Liver (tissue), 9 donors: ENCODE data around the gene NELFCD. TPM values are rescaled to one million over a fixed set of nuclear protein-coding genes. Genes with fewer than 3 reads are reported as not detected.
A peak's percentile ranks its signal among the peaks of the same experiment; 100 is the strongest.

Source experiments
- DNase-seq: peaks from one replicate; pipeline ENCODE4 v3.0.0-alpha.2; 2017; ENCODE audit warnings: low spot score
- H3K27ac ChIP-seq, 2 donors: one replicate each; pipeline ENCODE4 v1.7.0; 2013; ENCODE audit warnings: inconsistent platforms in 2 of 2, low read length in 2 of 2, control low read depth in 1 of 2, low read depth in 1 of 2, mild to moderate bottlenecking in 1 of 2
- H3K27me3 ChIP-seq, 4 donors: one replicate each; pipeline versions ENCODE4 v1.6.1 to v1.7.0; 2013; ENCODE audit warnings: low read length in 3 of 4, inconsistent platforms in 1 of 4, mild to moderate bottlenecking in 1 of 4, moderate library complexity in 1 of 4; ENCODE audit not compliant: control insufficient read depth in 4 of 4, insufficient read depth in 4 of 4
- H3K36me3 ChIP-seq, 4 donors: one replicate each; pipeline versions ENCODE4 v1.6.1 to v1.7.0; 2013; ENCODE audit warnings: low read length in 3 of 4, mild to moderate bottlenecking in 3 of 4, low read depth in 1 of 4, moderate library complexity in 1 of 4; ENCODE audit not compliant: control insufficient read depth in 4 of 4, insufficient read depth in 3 of 4
- H3K4me1 ChIP-seq, 4 donors: one replicate each; pipeline versions ENCODE4 v1.6.1 to v1.7.0; 2013; ENCODE audit warnings: low read length in 3 of 4, mild to moderate bottlenecking in 3 of 4, moderate library complexity in 1 of 4; ENCODE audit not compliant: control insufficient read depth in 4 of 4, insufficient read depth in 4 of 4
- H3K4me3 ChIP-seq, 3 donors: one replicate each; pipeline versions ENCODE4 v1.6.1 to v1.7.0; 2013; ENCODE audit warnings: low read length in 3 of 3, control low read depth in 1 of 3, low read depth in 1 of 3, mild to moderate bottlenecking in 1 of 3
- H3K9ac ChIP-seq, 2 donors: one replicate each; pipeline ENCODE4 v1.7.0; 2013; ENCODE audit warnings: low read length in 2 of 2, mild to moderate bottlenecking in 2 of 2, moderate library complexity in 2 of 2, control low read depth in 1 of 2, low read depth in 1 of 2
- H3K9me3 ChIP-seq, 4 donors: one replicate each; pipeline versions ENCODE4 v1.6.1 to v1.7.0; 2013; ENCODE audit warnings: low read length in 3 of 4; ENCODE audit not compliant: control insufficient read depth in 4 of 4
- EGR1 ChIP-seq, 2 donors: IDR thresholded peaks; 2 replicates each; pipeline ENCODE4 v1.6.1; 2016 to 2018; ENCODE audit warnings: antibody characterized with exemption in 2 of 2, low read depth in 2 of 2
- FOXA1 ChIP-seq: IDR thresholded peaks from 2 replicates; pipeline ENCODE4 v1.6.1; 2016; ENCODE audit warnings: antibody characterized with exemption
- FOXA2 ChIP-seq: IDR thresholded peaks from 2 replicates; pipeline ENCODE4 v1.6.1; 2016; ENCODE audit warnings: antibody characterized with exemption
- GABPA ChIP-seq, 2 donors: IDR thresholded peaks in 1 of 2; conservative IDR thresholded peaks in 1 of 2; 2 replicates each; pipeline ENCODE4 v1.6.1; 2016; ENCODE audit warnings: antibody characterized with exemption in 2 of 2, mild to moderate bottlenecking in 1 of 2, moderate library complexity in 1 of 2
- HNF4A ChIP-seq, 2 donors: conservative IDR thresholded peaks; 2 replicates each; pipeline ENCODE4 v1.6.1; 2016; ENCODE audit warnings: antibody characterized with exemption in 2 of 2, mild to moderate bottlenecking in 2 of 2
- HNF4G ChIP-seq: IDR thresholded peaks from 2 replicates; pipeline ENCODE4 v1.6.1; 2016; ENCODE audit warnings: antibody characterized with exemption
- JUND ChIP-seq, 2 donors: IDR thresholded peaks; 2 replicates each; pipeline ENCODE4 v1.6.1; 2016; ENCODE audit warnings: antibody characterized with exemption in 2 of 2
- MAX ChIP-seq: IDR thresholded peaks from 2 replicates; pipeline ENCODE4 v1.6.1; 2016; ENCODE audit warnings: antibody characterized with exemption
- NR2F2 ChIP-seq: IDR thresholded peaks from 2 replicates; pipeline ENCODE4 v1.6.1; 2016; ENCODE audit warnings: antibody characterized with exemption
- RAD21 ChIP-seq, 2 donors: IDR thresholded peaks; 2 replicates each; pipeline ENCODE4 v1.6.1; 2016; ENCODE audit warnings: antibody characterized with exemption in 2 of 2, mild to moderate bottlenecking in 2 of 2
- RXRA ChIP-seq, 2 donors: IDR thresholded peaks; 2 replicates each; pipeline ENCODE4 v1.6.1; 2017 to 2018; ENCODE audit warnings: antibody characterized with exemption in 2 of 2, mild to moderate bottlenecking in 1 of 2
- SP1 ChIP-seq: IDR thresholded peaks from 2 replicates; pipeline ENCODE4 v1.6.1; 2018; ENCODE audit warnings: antibody characterized with exemption, mild to moderate bottlenecking
- TAF1 ChIP-seq: conservative IDR thresholded peaks from 2 replicates; pipeline ENCODE4 v1.6.1; 2016; ENCODE audit warnings: antibody characterized with exemption, mild to moderate bottlenecking
- YY1 ChIP-seq: IDR thresholded peaks from 2 replicates; pipeline ENCODE4 v1.6.1; 2016; ENCODE audit warnings: antibody characterized with exemption, mild to moderate bottlenecking
- WGBS: extraction: QIAGEN DNeasy Blood & Tissue Kit; methylation state at CpG from one replicate; pipeline ENCODE4 v1.1.7; 2013; 5-methylcytosine and 5-hydroxymethylcytosine counted together
- polyA plus RNA-seq, 2 donors: library from polyadenylated mRNA; stranded (reverse) in 1 of 2; unstranded in 1 of 2; fragments of 200-250 nt in 1 of 2; fragments of >200 nt in 1 of 2; fragmentation: Nextera tagmentation in 1 of 2; extraction: Ambion mirVana in 1 of 2; gene quantifications; one replicate each; pipeline versions ENCODE4 v1.2.1 to v1.2.3, GENCODE V29; 2013 to 2015
- total RNA-seq, 2 donors: library from RNA; depleted of rRNA; stranded (reverse); fragments of >200 nt; gene quantifications; one replicate each; pipeline ENCODE4 v1.2.3, GENCODE V29; 2014
- TF ChIP-seq, protein P1 (sequence below): IDR thresholded peaks from 2 replicates; pipeline ENCODE4 v1.6.1; 2016; ENCODE audit warnings: antibody characterized with exemption, mild to moderate bottlenecking
- TF ChIP-seq, protein P2 (sequence below): fragments of 150-350 bp; IDR thresholded peaks from 2 replicates; pipeline ENCODE4 v1.5.1; 2017; ENCODE audit warnings: improper control_type of control experiment, low read depth, low read length; ENCODE audit not compliant: missing input control
- TF ChIP-seq, protein P3 (sequence below): IDR thresholded peaks from 2 replicates; pipeline ENCODE4 v1.6.1; 2016; ENCODE audit warnings: antibody characterized with exemption
- TF ChIP-seq, protein P4 (sequence below): IDR thresholded peaks from 2 replicates; pipeline ENCODE4 v1.6.1; 2016; ENCODE audit warnings: antibody characterized with exemption
- donor health status: healthy.
- donor health status: healthy.
- donor health status: healthy.
- donor health status: healthy.
- donor health status: healthy.

NELFCD gene
- total and polyA plus RNA-seq, 4 donors, result 28.1 to 39.8 (median 37.0) TPM

GRCh38 chr20:58992911-58993310 lies 11.9 kb downstream of the NELFCD start:
- no peak for DNase-seq
- Histone ChIP-seq H3K27ac (peak overlapping the region; percentile 81 to 98), H3K9me3 (no peaks in the 10 kb centered on the region), H3K4me3 (no peak overlapping the region), H3K9ac (no peak overlapping the region), H3K4me1 (peaks cover 22 to 60% (median 45%) of the 10 kb centered on the region in 4 donors), H3K36me3 (peaks cover 15 to 40% (median 29%) of the 10 kb centered on the region in 4 donors), H3K27me3 (no peaks in the 10 kb centered on the region)
- TF ChIP-seq, protein P1, sequence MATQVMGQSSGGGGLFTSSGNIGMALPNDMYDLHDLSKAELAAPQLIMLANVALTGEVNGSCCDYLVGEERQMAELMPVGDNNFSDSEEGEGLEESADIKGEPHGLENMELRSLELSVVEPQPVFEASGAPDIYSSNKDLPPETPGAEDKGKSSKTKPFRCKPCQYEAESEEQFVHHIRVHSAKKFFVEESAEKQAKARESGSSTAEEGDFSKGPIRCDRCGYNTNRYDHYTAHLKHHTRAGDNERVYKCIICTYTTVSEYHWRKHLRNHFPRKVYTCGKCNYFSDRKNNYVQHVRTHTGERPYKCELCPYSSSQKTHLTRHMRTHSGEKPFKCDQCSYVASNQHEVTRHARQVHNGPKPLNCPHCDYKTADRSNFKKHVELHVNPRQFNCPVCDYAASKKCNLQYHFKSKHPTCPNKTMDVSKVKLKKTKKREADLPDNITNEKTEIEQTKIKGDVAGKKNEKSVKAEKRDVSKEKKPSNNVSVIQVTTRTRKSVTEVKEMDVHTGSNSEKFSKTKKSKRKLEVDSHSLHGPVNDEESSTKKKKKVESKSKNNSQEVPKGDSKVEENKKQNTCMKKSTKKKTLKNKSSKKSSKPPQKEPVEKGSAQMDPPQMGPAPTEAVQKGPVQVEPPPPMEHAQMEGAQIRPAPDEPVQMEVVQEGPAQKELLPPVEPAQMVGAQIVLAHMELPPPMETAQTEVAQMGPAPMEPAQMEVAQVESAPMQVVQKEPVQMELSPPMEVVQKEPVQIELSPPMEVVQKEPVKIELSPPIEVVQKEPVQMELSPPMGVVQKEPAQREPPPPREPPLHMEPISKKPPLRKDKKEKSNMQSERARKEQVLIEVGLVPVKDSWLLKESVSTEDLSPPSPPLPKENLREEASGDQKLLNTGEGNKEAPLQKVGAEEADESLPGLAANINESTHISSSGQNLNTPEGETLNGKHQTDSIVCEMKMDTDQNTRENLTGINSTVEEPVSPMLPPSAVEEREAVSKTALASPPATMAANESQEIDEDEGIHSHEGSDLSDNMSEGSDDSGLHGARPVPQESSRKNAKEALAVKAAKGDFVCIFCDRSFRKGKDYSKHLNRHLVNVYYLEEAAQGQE, result no peak
- TF ChIP-seq RAD21 (IDR thresholded peaks at IDR 0.05) (no peak), EGR1 (IDR thresholded peaks at IDR 0.05; ENCODE audit: low read depth in 2 of 2) (no peak), MAX (no peak), YY1 (no peak), FOXA2 (no peak), JUND (IDR thresholded peaks at IDR 0.05) (no peak), SP1 (no peak), FOXA1 (no peak), TAF1 (no peak), NR2F2 (no peak)
- TF ChIP-seq, protein P2, sequence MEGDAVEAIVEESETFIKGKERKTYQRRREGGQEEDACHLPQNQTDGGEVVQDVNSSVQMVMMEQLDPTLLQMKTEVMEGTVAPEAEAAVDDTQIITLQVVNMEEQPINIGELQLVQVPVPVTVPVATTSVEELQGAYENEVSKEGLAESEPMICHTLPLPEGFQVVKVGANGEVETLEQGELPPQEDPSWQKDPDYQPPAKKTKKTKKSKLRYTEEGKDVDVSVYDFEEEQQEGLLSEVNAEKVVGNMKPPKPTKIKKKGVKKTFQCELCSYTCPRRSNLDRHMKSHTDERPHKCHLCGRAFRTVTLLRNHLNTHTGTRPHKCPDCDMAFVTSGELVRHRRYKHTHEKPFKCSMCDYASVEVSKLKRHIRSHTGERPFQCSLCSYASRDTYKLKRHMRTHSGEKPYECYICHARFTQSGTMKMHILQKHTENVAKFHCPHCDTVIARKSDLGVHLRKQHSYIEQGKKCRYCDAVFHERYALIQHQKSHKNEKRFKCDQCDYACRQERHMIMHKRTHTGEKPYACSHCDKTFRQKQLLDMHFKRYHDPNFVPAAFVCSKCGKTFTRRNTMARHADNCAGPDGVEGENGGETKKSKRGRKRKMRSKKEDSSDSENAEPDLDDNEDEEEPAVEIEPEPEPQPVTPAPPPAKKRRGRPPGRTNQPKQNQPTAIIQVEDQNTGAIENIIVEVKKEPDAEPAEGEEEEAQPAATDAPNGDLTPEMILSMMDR, result no peak
- WGBS, result 74% methylated on average over 3 of the region's 3 CpGs

DNA sequence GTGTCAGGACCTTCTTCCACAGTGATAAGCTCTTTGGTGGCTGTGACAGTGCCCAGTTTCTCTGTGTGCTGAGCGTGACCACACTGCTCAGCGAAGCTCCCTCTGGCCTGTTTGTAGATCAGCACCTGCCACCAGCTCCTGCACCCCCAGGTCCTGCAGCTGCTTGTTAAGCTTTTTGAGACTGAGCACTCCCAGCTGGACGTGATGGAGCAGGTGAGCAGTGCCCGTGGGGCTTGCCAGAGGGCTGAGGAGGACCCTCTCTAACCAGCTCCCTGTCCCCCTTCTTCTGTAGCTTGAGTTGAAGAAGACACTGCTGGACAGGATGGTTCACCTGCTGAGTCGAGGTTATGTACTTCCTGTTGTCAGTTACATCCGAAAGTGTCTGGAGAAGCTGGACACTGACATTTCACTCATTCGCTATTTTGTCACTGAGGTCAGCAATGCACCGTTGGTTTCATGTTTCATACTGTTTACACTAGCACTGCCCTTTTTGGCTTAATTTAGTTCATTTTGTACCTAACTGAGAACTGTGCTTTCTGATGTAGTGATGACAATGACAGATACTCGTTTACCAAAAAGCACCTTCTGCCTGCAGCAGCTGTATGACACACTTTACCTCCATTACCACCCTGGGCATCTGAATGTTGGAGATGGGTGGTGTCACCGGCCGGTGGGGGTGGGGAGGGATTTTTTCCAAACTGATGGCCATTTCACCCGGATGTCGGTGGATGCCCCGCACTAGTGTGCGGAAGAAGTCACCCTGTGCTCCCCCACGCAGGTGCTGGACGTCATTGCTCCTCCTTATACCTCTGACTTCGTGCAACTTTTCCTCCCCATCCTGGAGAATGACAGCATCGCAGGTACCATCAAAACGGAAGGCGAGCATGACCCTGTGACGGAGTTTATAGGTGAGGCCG lies 12.5 kb downstream of the NELFCD start:
- Histone ChIP-seq H3K4me3 (no peak overlapping the region), H3K4me1 (peaks cover 22 to 56% (median 44%) of the 10 kb centered on the region in 4 donors), H3K9ac (no peak overlapping the region), H3K36me3 (peaks cover 15 to 36% (median 26%) of the 10 kb centered on the region in 4 donors), H3K9me3 (no peaks in the 10 kb centered on the region), H3K27ac (peak overlapping the region; percentile 81 to 98), H3K27me3 (no peaks in the 10 kb centered on the region)
- WGBS, result 74% methylated on average over 23 of the region's 23 CpGs
- no peak for DNase-seq
- no peak for TF ChIP-seq EGR1 (IDR thresholded peaks at IDR 0.05; ENCODE audit: low read depth in 2 of 2)
- peak; percentile 61 for TF ChIP-seq FOXA2
- TF ChIP-seq GABPA (IDR thresholded peaks at IDR 0.05 in 1 of 2, conservative IDR thresholded peaks at IDR 0.05 in 1 of 2), result no peak
- no peak for TF ChIP-seq HNF4G
- TF ChIP-seq, protein P3, sequence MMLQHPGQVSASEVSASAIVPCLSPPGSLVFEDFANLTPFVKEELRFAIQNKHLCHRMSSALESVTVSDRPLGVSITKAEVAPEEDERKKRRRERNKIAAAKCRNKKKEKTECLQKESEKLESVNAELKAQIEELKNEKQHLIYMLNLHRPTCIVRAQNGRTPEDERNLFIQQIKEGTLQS, result no peak
- TF ChIP-seq MAX, result no peak
- TF ChIP-seq TAF1, result no peak
- TF ChIP-seq HNF4A (conservative IDR thresholded peaks at IDR 0.05), result peak in 1 of 2 donors; percentile 26
- TF ChIP-seq FOXA1, result no peak
- peak in 1 of 2 donors; percentile 55 for TF ChIP-seq RXRA (IDR thresholded peaks at IDR 0.05)
- no peak for TF ChIP-seq JUND (IDR thresholded peaks at IDR 0.05)
- TF ChIP-seq, protein P2, result no peak
- TF ChIP-seq, protein P4, sequence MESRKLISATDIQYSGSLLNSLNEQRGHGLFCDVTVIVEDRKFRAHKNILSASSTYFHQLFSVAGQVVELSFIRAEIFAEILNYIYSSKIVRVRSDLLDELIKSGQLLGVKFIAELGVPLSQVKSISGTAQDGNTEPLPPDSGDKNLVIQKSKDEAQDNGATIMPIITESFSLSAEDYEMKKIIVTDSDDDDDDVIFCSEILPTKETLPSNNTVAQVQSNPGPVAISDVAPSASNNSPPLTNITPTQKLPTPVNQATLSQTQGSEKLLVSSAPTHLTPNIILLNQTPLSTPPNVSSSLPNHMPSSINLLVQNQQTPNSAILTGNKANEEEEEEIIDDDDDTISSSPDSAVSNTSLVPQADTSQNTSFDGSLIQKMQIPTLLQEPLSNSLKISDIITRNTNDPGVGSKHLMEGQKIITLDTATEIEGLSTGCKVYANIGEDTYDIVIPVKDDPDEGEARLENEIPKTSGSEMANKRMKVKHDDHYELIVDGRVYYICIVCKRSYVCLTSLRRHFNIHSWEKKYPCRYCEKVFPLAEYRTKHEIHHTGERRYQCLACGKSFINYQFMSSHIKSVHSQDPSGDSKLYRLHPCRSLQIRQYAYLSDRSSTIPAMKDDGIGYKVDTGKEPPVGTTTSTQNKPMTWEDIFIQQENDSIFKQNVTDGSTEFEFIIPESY, result no peak
- TF ChIP-seq NR2F2, result no peak
